Left ventricle myocardium inferior (tissue), 1 donor: ENCODE data around the gene ADNP. TPM values are rescaled to one million over a fixed set of nuclear protein-coding genes. Genes with fewer than 3 reads are reported as not detected.

ENCODE experiments used
- DNase-seq: peaks from one replicate; pipeline ENCODE4 v3.0.0-alpha.2; 2020
- H3K27ac ChIP-seq: fragments of 200-600 bp; replicated peaks from 2 replicates; pipeline ENCODE4 v1.8.0; 2021
- H3K27me3 ChIP-seq: fragments of 200-600 bp; 2 replicates; pipeline ENCODE4 v1.8.0; 2021; ENCODE audit warnings: low read depth
- H3K36me3 ChIP-seq: fragments of 200-600 bp; 2 replicates; pipeline ENCODE4 v1.8.0; 2021
- H3K4me1 ChIP-seq: fragments of 200-600 bp; 2 replicates; pipeline ENCODE4 v1.8.0; 2021
- H3K4me3 ChIP-seq: fragments of 200-600 bp; 2 replicates; pipeline ENCODE4 v1.8.0; 2021; ENCODE audit warnings: mild to moderate bottlenecking, moderate library complexity
- H3K9me3 ChIP-seq: fragments of 200-600 bp; replicated peaks from 2 replicates; pipeline ENCODE4 v1.8.0; 2021
- intact Hi-C: fragments of 100-400 bp; cut with micrococcal nuclease; formaldehyde crosslinking; loops from one replicate; pipeline ENCODE4 v1.11.0; 2022
- total RNA-seq: library from RNA; stranded (reverse); fragmentation: NEBNext Ultra II Directional; extraction: Animal tissue kit (Norgen Biotek cat#: 25700); gene quantifications from one replicate; pipeline ENCODE4 v1.2.1, GENCODE V29; 2021
- TF ChIP-seq, protein P1 (sequence below): fragments of 200-600 bp; IDR thresholded peaks from 2 replicates; pipeline ENCODE4 v1.8.0; 2021; ENCODE audit warnings: antibody characterized with exemption, mild to moderate bottlenecking, borderline replicate concordance
- donor health status: DM: no; HTN: yes; CAD: no; lungs with severe emphysema.

The ADNP gene
- total RNA-seq, 1 donor from 2014 or later, result 27.3 TPM

DNA sequence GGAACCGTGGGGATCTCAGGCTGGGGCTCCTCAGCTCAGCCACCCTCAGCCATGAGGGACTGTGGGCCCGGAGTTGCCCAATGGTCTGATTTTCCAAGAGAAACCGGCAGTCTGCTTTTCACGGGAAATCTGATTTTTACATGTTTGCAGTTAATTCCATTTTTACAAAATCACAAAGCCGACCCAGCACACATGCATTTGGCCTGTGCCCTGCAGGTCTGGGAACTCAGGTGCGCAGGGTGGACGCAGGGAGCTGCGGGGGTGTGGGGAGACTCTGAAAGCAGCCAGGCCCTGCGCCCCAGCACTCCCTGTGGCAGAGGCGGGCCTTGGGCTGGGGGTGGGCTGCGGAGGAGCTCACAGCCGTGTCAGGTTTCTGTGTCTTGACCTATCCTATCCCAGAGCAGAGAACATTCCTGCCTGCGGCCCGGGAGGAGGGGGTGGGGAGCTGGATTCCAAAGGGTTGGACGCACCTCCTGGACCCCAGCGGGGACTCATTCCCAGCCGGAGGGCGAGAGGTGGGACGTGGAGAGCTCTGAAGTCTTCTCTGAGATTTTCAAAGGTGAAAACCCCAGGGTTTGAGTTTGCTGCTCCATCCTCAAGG, 60.6 kb downstream of the ADNP start:
- no peak for DNase-seq
- intact Hi-C loops, result no loop called here
- H3K4me1 ChIP-seq, result no peaks in the 10 kb centered on the region
- no peaks in the 10 kb centered on the region for H3K9me3 ChIP-seq
- TF ChIP-seq, protein P1, sequence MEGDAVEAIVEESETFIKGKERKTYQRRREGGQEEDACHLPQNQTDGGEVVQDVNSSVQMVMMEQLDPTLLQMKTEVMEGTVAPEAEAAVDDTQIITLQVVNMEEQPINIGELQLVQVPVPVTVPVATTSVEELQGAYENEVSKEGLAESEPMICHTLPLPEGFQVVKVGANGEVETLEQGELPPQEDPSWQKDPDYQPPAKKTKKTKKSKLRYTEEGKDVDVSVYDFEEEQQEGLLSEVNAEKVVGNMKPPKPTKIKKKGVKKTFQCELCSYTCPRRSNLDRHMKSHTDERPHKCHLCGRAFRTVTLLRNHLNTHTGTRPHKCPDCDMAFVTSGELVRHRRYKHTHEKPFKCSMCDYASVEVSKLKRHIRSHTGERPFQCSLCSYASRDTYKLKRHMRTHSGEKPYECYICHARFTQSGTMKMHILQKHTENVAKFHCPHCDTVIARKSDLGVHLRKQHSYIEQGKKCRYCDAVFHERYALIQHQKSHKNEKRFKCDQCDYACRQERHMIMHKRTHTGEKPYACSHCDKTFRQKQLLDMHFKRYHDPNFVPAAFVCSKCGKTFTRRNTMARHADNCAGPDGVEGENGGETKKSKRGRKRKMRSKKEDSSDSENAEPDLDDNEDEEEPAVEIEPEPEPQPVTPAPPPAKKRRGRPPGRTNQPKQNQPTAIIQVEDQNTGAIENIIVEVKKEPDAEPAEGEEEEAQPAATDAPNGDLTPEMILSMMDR, result no peak
- H3K36me3 ChIP-seq, result no peaks in the 10 kb centered on the region
- H3K27ac ChIP-seq, result no peak overlapping the region
- H3K27me3 ChIP-seq, result no peaks in the 10 kb centered on the region
- H3K4me3 ChIP-seq, result no peak overlapping the region

DNA sequence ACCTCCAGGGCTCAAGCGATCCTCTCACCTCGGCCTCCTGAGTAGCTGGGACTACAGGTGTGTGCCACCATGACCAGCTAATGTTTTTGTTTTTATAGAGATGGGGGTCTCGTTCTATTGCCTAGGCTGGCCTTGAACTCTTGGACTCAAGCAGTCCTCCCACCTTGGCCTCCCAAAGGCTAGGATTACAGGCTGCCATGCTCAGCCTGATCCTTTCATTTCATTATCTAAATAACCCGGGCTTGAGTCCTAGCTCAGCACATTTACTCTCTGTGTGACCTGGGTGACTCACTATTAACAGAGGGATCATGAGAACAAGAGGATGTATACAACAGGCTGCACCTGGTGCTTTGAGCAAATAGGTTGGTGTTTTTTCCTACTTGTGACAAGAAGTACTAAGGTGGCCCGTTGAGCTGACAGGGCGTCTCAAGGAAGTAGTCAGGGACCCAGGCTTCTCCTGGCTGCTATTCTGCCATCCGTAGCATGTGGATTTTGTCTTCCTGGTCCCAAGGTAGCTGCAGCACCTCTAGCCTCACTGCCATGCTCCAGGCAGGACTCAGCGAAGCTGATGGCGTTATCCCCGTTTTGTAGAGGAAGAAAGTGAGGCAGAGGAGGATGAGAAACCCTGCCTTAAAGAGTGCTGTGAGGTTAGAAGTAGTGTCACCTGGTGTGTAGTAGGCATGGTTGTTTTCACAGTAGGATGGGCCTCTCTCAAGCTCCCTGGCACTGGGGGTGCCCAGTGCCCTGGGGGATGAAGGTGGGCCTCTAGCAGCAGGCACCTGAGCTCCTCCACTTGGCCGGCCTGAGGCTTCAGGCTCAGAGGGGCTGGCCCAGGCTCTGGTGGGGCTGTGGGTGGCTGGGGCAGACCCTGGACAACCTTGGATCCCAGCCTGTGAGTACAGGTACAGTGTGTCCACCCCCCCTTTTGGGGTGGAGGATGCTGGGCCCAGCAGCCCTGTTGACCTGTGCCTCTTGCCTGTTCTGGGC, 62.4 kb downstream of the ADNP start:
- no peak for DNase-seq
- Histone ChIP-seq H3K27ac (no peak overlapping the region), H3K9me3 (no peaks in the 10 kb centered on the region), H3K27me3 (no peaks in the 10 kb centered on the region), H3K4me1 (no peaks in the 10 kb centered on the region), H3K36me3 (no peaks in the 10 kb centered on the region), H3K4me3 (no peak overlapping the region)
- TF ChIP-seq, protein P1, result no peak
- intact Hi-C loops, result no loop called here

DNA sequence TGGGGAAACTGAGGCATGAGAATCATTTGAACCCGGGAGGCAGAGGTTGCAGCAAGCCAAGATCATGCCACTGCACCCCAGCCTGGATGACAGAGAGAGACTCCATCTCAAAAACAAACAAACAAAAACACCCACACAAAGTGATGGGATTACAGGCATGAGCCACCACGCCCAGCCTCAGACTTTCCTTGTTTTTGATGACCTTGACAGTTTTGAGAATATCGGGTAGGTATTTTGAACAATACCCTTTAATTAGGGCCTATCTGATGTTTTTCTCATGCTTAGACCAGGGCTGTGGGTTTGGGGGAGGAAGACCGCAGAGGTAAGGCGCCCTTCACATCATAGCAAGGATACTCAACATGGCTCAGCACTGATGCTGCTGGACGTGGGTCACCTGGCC, 63.4 kb downstream of the ADNP start:
- intact Hi-C loops, result no loop called here
- no peak for DNase-seq
- Histone ChIP-seq H3K27ac (no peak overlapping the region), H3K9me3 (no peaks in the 10 kb centered on the region), H3K4me3 (no peak overlapping the region), H3K4me1 (no peaks in the 10 kb centered on the region), H3K36me3 (no peaks in the 10 kb centered on the region), H3K27me3 (no peaks in the 10 kb centered on the region)
- TF ChIP-seq, protein P1, result no peak

DNA sequence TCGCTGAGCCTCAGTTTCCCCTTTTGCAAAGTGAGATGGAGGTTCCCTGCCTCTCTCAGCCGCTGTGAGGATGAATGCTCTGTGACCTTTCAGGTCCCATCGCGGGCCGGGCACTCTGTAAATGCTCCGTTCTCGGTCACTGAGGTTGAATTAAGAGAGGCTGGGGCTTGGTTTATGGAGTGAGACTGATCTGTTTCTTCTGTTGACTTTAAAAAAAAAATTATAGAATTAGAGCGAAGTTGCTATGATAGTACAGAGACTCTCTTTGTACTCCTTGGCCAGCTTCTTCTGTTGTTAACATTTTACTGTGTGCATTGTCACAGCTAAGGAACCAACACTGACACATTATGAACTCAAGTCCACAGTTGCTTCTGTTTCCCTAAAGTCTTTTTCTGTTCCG, 64.4 kb downstream of the ADNP start:
- no peak for DNase-seq
- Histone ChIP-seq H3K27ac (no peak overlapping the region), H3K4me1 (no peaks in the 10 kb centered on the region), H3K4me3 (no peak overlapping the region), H3K27me3 (no peaks in the 10 kb centered on the region), H3K36me3 (no peaks in the 10 kb centered on the region), H3K9me3 (no peaks in the 10 kb centered on the region)
- intact Hi-C loops, result no loop called here
- TF ChIP-seq, protein P1, result no peak

DNA sequence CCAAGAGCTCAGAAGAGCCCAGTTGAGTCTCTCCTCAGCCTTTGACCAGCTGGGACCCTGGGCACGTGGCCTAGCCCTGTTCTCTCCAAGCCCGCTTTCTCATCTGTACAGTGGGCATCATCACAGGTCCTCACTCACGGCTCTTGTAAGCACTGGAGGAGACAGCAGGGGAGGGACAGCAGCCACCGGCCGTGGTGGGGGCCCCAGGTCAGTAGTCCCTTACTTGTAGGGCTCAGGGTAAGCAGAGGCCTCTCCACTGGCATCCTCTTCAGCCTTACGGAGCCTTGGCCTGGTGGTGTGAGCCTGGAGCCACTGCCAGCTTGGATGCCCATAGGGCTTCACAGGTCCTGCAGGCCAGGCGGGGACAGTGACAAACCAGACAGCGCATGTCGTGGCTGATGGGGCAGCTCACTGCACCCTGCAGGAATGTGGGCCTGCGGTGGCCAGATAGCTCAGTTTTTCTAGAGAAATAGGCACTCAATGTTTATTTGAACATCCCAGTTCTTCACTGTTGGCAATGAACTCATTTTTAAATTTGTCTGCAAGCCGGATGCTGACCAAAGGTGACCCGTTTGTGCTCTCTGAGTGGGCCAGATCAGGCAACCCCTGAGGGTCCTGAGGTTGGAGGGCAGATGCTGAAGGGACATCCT, 65.1 kb downstream of the ADNP start:
- H3K27ac ChIP-seq, result no peak overlapping the region
- no peaks in the 10 kb centered on the region for H3K36me3 ChIP-seq
- intact Hi-C loops, result no loop called here
- no peak for DNase-seq
- H3K9me3 ChIP-seq, result no peaks in the 10 kb centered on the region
- H3K27me3 ChIP-seq, result no peaks in the 10 kb centered on the region
- no peak overlapping the region for H3K4me3 ChIP-seq
- H3K4me1 ChIP-seq, result no peaks in the 10 kb centered on the region
- TF ChIP-seq, protein P1, result no peak
